Skeletal muscle satellite cell (primary cell): ENCODE data around the gene MDM2.

Experiments
- H3K27me3 ChIP-seq: 2 replicates; pipeline ENCODE4 v1.7.0; 2013; ENCODE audit warnings: low read length; ENCODE audit not compliant: control insufficient read depth, insufficient read depth
- H3K36me3 ChIP-seq: 2 replicates; pipeline ENCODE4 v1.7.0; 2013; ENCODE audit warnings: mild to moderate bottlenecking, control low read depth, low read length; ENCODE audit not compliant: insufficient read depth
- H3K4me1 ChIP-seq: 2 replicates; pipeline ENCODE4 v1.7.0; 2013; ENCODE audit warnings: low read length; ENCODE audit not compliant: control insufficient read depth, insufficient read depth
- H3K4me2 ChIP-seq: 2 replicates; pipeline ENCODE4 v1.7.0; 2013; ENCODE audit warnings: mild to moderate bottlenecking, low read length
- H3K4me3 ChIP-seq: 2 replicates; pipeline ENCODE4 v1.7.0; 2013; ENCODE audit warnings: low read length
- H3K9ac ChIP-seq: 2 replicates; pipeline ENCODE4 v1.7.0; 2013; ENCODE audit warnings: mild to moderate bottlenecking, low read depth, low read length, moderate library complexity
- H3K9me3 ChIP-seq: replicated peaks from 2 replicates; pipeline ENCODE4 v1.7.0; 2013; ENCODE audit warnings: mild to moderate bottlenecking, control low read depth, low read length

Gene MDM2

GRCh38 chr12:68878283-68878682 is 70.3 kb downstream of the MDM2 start:
- H3K36me3 ChIP-seq: peaks cover 12% of the 10 kb centered on the region
- no peaks in the 10 kb centered on the region for H3K9me3 ChIP-seq
- H3K27me3 ChIP-seq: no peaks in the 10 kb centered on the region
- H3K4me1 ChIP-seq: no peaks in the 10 kb centered on the region
- H3K9ac ChIP-seq: no peak overlapping the region
- no peak overlapping the region for H3K4me3 ChIP-seq
- H3K4me2 ChIP-seq: no peak overlapping the region

GRCh38 chr12:68878846-68879245 is 70.9 kb downstream of the MDM2 start:
- Histone ChIP-seq H3K9ac (no peak overlapping the region), H3K4me1 (no peaks in the 10 kb centered on the region), H3K9me3 (no peaks in the 10 kb centered on the region), H3K4me3 (no peak overlapping the region), H3K4me2 (no peak overlapping the region), H3K36me3 (peaks cover 12% of the 10 kb centered on the region), H3K27me3 (no peaks in the 10 kb centered on the region)

- Histone ChIP-seq H3K4me3 (no peak overlapping the region), H3K36me3 (peaks cover 8% of the 10 kb centered on the region), H3K9ac (no peak overlapping the region)
Measured at GRCh38 chr12:68880660-68881325, 72.8 kb downstream of the MDM2 start.

GRCh38 chr12:68882251-68882964 is 74.4 kb downstream of the MDM2 start:
- H3K9me3 ChIP-seq: no peaks in the 10 kb centered on the region
- no peaks in the 10 kb centered on the region for H3K27me3 ChIP-seq
- H3K4me2 ChIP-seq: no peak overlapping the region
- H3K4me1 ChIP-seq: peaks cover 8% of the 10 kb centered on the region
- no peak overlapping the region for H3K9ac ChIP-seq
- H3K36me3 ChIP-seq: peaks cover 8% of the 10 kb centered on the region
- H3K4me3 ChIP-seq: no peak overlapping the region

More at GRCh38 chr12:68880660-68881325, 72.8 kb downstream of the MDM2 start:
- Histone ChIP-seq H3K4me1 (peaks cover 4% of the 10 kb centered on the region), H3K4me2 (no peak overlapping the region), H3K9me3 (no peaks in the 10 kb centered on the region), H3K27me3 (no peaks in the 10 kb centered on the region)

- peaks cover 5% of the 10 kb centered on the region for H3K36me3 ChIP-seq
- H3K9ac ChIP-seq: no peak overlapping the region
- no peaks in the 10 kb centered on the region for H3K9me3 ChIP-seq
- no peak overlapping the region for H3K4me3 ChIP-seq
- no peaks in the 10 kb centered on the region for H3K27me3 ChIP-seq
- no peak overlapping the region for H3K4me2 ChIP-seq
- peaks cover 8% of the 10 kb centered on the region for H3K4me1 ChIP-seq
Measured at GRCh38 chr12:68883151-68883550, 75.2 kb downstream of the MDM2 start.

GRCh38 chr12:68884251-68884650 is 76.3 kb downstream of the MDM2 start:
- H3K36me3 ChIP-seq: peaks cover 5% of the 10 kb centered on the region
- H3K4me2 ChIP-seq: no peak overlapping the region

DNA sequence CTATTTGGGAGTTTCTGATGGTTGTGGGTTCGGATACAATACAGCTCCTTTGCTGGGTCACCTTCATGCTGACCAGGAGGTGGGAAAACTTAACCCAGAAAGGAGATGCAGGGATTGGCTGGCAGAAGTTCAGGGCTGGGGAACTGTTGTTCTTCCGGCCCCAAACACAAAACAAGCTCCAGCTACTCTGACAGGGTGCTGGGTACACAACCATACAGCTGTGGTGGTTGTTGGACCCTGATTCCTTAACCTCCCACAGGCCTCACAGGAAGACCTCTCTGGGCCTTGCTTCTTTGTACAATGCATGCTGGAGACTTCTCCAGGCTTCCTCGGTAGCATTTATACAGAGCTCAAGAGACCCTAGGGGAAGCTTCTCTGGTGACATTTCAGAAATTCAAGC is 77.4 kb downstream of the MDM2 start:
- no peak overlapping the region for H3K4me2 ChIP-seq
- H3K9ac ChIP-seq: no peak overlapping the region
- H3K9me3 ChIP-seq: no peaks in the 10 kb centered on the region
- H3K4me3 ChIP-seq: no peak overlapping the region
- H3K27me3 ChIP-seq: no peaks in the 10 kb centered on the region
- H3K4me1 ChIP-seq: peaks cover 8% of the 10 kb centered on the region
- H3K36me3 ChIP-seq: peaks cover 5% of the 10 kb centered on the region

More at GRCh38 chr12:68884251-68884650, 76.3 kb downstream of the MDM2 start:
- Histone ChIP-seq H3K9me3 (no peaks in the 10 kb centered on the region), H3K4me1 (peaks cover 8% of the 10 kb centered on the region), H3K4me3 (no peak overlapping the region), H3K27me3 (no peaks in the 10 kb centered on the region), H3K9ac (no peak overlapping the region)

GRCh38 chr12:68886636-68887572 is 78.9 kb downstream of the MDM2 start:
- peaks cover 8% of the 10 kb centered on the region for H3K4me1 ChIP-seq
- H3K4me3 ChIP-seq: no peak overlapping the region
- no peak overlapping the region for H3K9ac ChIP-seq

GRCh38 chr12:68887641-68888040 is 79.7 kb downstream of the MDM2 start:
- H3K9ac ChIP-seq: no peak overlapping the region
- no peak overlapping the region for H3K4me2 ChIP-seq
- H3K4me1 ChIP-seq: peaks cover 8% of the 10 kb centered on the region
- H3K27me3 ChIP-seq: no peaks in the 10 kb centered on the region
- H3K36me3 ChIP-seq: no peaks in the 10 kb centered on the region
- H3K4me3 ChIP-seq: no peak overlapping the region
- no peaks in the 10 kb centered on the region for H3K9me3 ChIP-seq

More at GRCh38 chr12:68886636-68887572, 78.9 kb downstream of the MDM2 start:
- no peak overlapping the region for H3K4me2 ChIP-seq
- H3K9me3 ChIP-seq: no peaks in the 10 kb centered on the region
- H3K36me3 ChIP-seq: peaks cover 5% of the 10 kb centered on the region
- H3K27me3 ChIP-seq: no peaks in the 10 kb centered on the region

DNA sequence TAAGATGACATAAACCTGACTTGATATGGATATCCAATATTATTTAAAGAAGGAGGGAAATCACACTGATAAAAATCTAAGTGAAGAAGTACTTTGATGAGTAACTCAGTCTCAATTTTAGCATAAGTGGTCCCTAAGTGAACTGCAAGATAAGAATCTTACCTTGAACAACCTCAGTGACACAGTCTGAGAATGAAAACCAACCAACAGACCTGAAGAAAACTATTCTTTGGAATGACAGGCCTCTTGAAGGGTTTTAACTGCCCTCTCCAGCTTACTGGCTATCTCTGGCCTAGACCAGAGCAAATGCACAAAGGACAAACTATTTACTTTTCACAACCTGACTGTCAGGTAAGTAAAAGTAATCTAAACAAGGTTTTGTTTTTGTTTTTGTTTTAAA is 80.3 kb downstream of the MDM2 start:
- Histone ChIP-seq H3K36me3 (no peaks in the 10 kb centered on the region), H3K27me3 (no peaks in the 10 kb centered on the region), H3K9me3 (no peaks in the 10 kb centered on the region), H3K4me1 (peaks cover 8% of the 10 kb centered on the region), H3K9ac (no peak overlapping the region), H3K4me2 (no peak overlapping the region), H3K4me3 (no peak overlapping the region)

- no peaks in the 10 kb centered on the region for H3K27me3 ChIP-seq
- no peaks in the 10 kb centered on the region for H3K36me3 ChIP-seq
- peaks cover 5% of the 10 kb centered on the region for H3K4me1 ChIP-seq
- no peak overlapping the region for H3K4me3 ChIP-seq
- H3K9ac ChIP-seq: no peak overlapping the region
- no peaks in the 10 kb centered on the region for H3K9me3 ChIP-seq
- no peak overlapping the region for H3K4me2 ChIP-seq
Measured at GRCh38 chr12:68890701-68891113, 82.7 kb downstream of the MDM2 start.
